ENCODE measurements around the gene WBP2. TPM values are rescaled to one million over a fixed set of nuclear protein-coding genes. Genes with fewer than 3 reads are reported as not detected.
A peak's percentile ranks its signal among the peaks of the same experiment; 100 is the strongest.

WBP2 gene
- total RNA-seq (2013; cell fraction: nucleolus; rRNA removed), result 24.5 and 27.7 TPM in 2 replicates
- total RNA-seq (2014; rRNA removed) (26.0 and 28.4 TPM in 2 replicates), total RNA-seq (2014; rRNA removed; fragmentation: Illumina TruSeq; extraction: Trizol) (11.8 and 12.1 TPM in 2 replicates), total RNA-seq (2021) (53.9 and 56.4 TPM in 2 replicates), polyA plus RNA-seq (2011; rRNA removed) (12.7 and 18.6 TPM in 2 replicates), polyA plus RNA-seq (2014; fragmentation: Illumina TruSeq; extraction: Trizol) (40.8 and 53.4 TPM in 2 replicates), polyA plus RNA-seq (2014; fragmentation: Nextera tagmentation; extraction: Ambion mirVana) (1 to 10 TPM; 1.5 to 3.0 TPM), polyA plus RNA-seq (2014; rRNA removed) (26.6 and 30.9 TPM in 2 replicates), polyA plus RNA-seq (2016; fragmentation: Nextera tagmentation; extraction: Ambion mirVana) (10 to 100 TPM; 49.8 to 57.3 TPM), polyA minus RNA-seq (2011; rRNA and poly(A)+ RNA removed) (20.7 and 21.9 TPM in 2 replicates), Bru-seq, nascent RNA (percentile 77 among the genes with signal in this experiment), BruChase-seq, experiment 1, labeled RNA remaining after a 6-hour chase (percentile 91 among the genes with signal in this experiment), BruChase-seq, experiment 2, labeled RNA remaining after a 2-hour chase (percentile 83 among the genes with signal in this experiment)
- 45.2 TPM for polyA plus RNA-seq (2011; ENCODE audit: low read depth)
- polyA plus RNA-seq (2011; cell fraction: cytosol; rRNA removed), result 18.8 and 21.9 TPM in 2 replicates
- polyA plus RNA-seq (2011; cell fraction: nucleus; rRNA removed), result 60.2 and 65.4 TPM in 2 replicates
- 80.3 and 82.1 TPM in 2 replicates for polyA plus RNA-seq (2012)
- 11.9 and 13.1 TPM in 2 replicates for polyA minus RNA-seq (2011; cell fraction: cytosol; rRNA and poly(A)+ RNA removed)
- 21.2 and 23.5 TPM in 2 replicates for polyA minus RNA-seq (2011; cell fraction: nucleus; rRNA and poly(A)+ RNA removed)
- long read RNA-seq, experiment 1, transcript WBP2-201 (8 exons, 1,944 nt), result major isoform, 23 of 32 reads
- long read RNA-seq, experiment 1, partial matches to known transcripts, result 2 of 32 reads
- long read RNA-seq, experiment 1, other reads (novel, unspliced or antisense), result 5 of 32 reads
- long read RNA-seq, experiment 2, partial matches to known transcripts, result 0 of 1 reads
- long read RNA-seq, experiment 2, other reads (novel, unspliced or antisense), result 0 of 1 reads

GRCh38 chr17:75855310-75856061 lies at the start of gene WBP2:
Gene WBP2, minus strand, starts transcription at chr17:75855335. Its CDS starts 38 bp downstream, at chr17:75855297.
- peaks cover 2 to 3% of the 10 kb centered on the region in 2 experiments; a peak in 2 of 4 replicates for H3K36me3 ChIP-seq (ENCODE audit: control insufficient read depth in 2 of 2, insufficient read depth in 2 of 2, low read length in 1 of 2)
- H3K9ac ChIP-seq (ENCODE audit: control insufficient read depth, insufficient read depth, low read length), result peak within 1 kb of the TSS; percentile 96
- peak within 1 kb of the TSS; percentile 79 for H3K4me3 ChIP-seq
- peak within 1 kb of the TSS; percentile 78 for H2AFZ ChIP-seq (ENCODE audit: control insufficient read depth, low read depth, low read length)
- H3K27ac ChIP-seq (ENCODE audit: control insufficient read depth, insufficient read depth), result peak within 1 kb of the TSS; percentile 93
- peak; percentile 100 for DNase-seq (ENCODE audit: low read depth, low spot score)
- peaks cover 18% of the 10 kb centered on the region for H3K79me2 ChIP-seq (ENCODE audit: control insufficient read depth, insufficient read depth, low read length)
- H3K4me1 ChIP-seq (ENCODE audit: control insufficient read depth, insufficient read depth, low read length), result peaks cover 23% of the 10 kb centered on the region
- RAD21 ChIA-PET (ENCODE audit: unreplicated experiment), result interaction anchor here (0.6 to 3.2 kb wide), 19 partner anchors 11 to 106 kb away, joined by 3 to 32 read pairs (median 5); partner anchors contain the start of genes GALK1, TRIM47, TRIM65 and UNC13D
- WGBS (ENCODE audit: insufficient coverage, insufficient replicate concordance, low lambda C conversion rate, missing lambda C conversion rate), result under 1% methylated on average over 58 of the region's 58 CpGs
- peak; percentile 92 for ATAC-seq
- BruUV-seq (replicated peaks), result TSS peak; percentile 92
- H3K9me3 ChIP-seq (replicated peaks; ENCODE audit: control insufficient read depth, insufficient read depth, low read length), result no peaks in the 10 kb centered on the region
- peak; percentile 100 for FAIRE-seq
- intact Hi-C loops (cut with micrococcal nuclease; ENCODE audit: unreplicated experiment) (loop anchor here (2.0 to 5.0 kb wide), 2 partner anchors 42 to 77 kb away; partner anchors contain the start of gene TRIM65), in situ Hi-C loops (cut with MboI) (no loop called here)
- peak within 1 kb of the TSS; percentile 95 for H3K4me2 ChIP-seq (ENCODE audit: control insufficient read depth, insufficient read depth)
- POLR2A ChIA-PET, result interaction anchor here (0.5 to 5.8 kb wide), 33 partner anchors 8 to 638 kb away, joined by 3 to 42 read pairs (median 4); partner anchors contain the start of genes GALK1, TRIM65, TSEN54 and UNC13D
- no peaks in the 10 kb centered on the region for H4K20me1 ChIP-seq (ENCODE audit: control insufficient read depth, insufficient read depth)
- no peaks in the 10 kb centered on the region for H3K27me3 ChIP-seq (replicated peaks in 1 of 2; ENCODE audit: control insufficient read depth in 2 of 2, insufficient read depth in 2 of 2, low read length in 1 of 2)
- CTCF ChIA-PET, result interaction anchor here (0.6 to 9.4 kb wide), 30 partner anchors 8 to 427 kb away, joined by 3 to 117 read pairs (median 4); partner anchors contain the start of genes GALK1, MRPL38, TRIM47 and TRIM65
- SMC1A ChIA-PET (ENCODE audit: uncharacterized antibody, unreplicated experiment), result interaction anchor here (0.6 to 3.6 kb wide), 19 partner anchors 9 to 826 kb away, joined by 3 to 18 read pairs (median 4); partner anchors contain the start of genes TRIM47, TRIM65 and UNC13D
- TF ChIP-seq IRF4 (IDR thresholded peaks at IDR 0.05; ENCODE audit: low read depth, low read length) (0 out of 2 replicates have a peak, but pooled peaks have one; percentile 44), YY1 (IDR thresholded peaks at IDR 0.05; ENCODE audit: low read depth, low read length) (peak; percentile 76), ZSCAN29 (IDR thresholded peaks at IDR 0.05) (no peak), PKNOX1 (IDR thresholded peaks at IDR 0.05) (peak; percentile 66; the same call in 1 of the 2 replicates), REST (IDR thresholded peaks at IDR 0.05; ENCODE audit: low read depth, low read length) (no peak), MYB (IDR thresholded peaks at IDR 0.05; ENCODE audit: borderline replicate concordance, low read depth, low read length) (no peak), POU2F2 (IDR thresholded peaks at IDR 0.05; ENCODE audit: borderline replicate concordance, low read depth, low read length) (peak; percentile 79; the same call in 2 of the 3 replicates), BHLHE40 (IDR thresholded peaks at IDR 0.05; ENCODE audit: borderline replicate concordance in 1 of 2, low read depth in 2 of 2, low read length in 1 of 2) (peak; percentile 56 to 81; a peak in 2 of 4 replicates), NKRF (conservative IDR thresholded peaks at IDR 0.05) (peak; percentile 88)

Measured in GM12878 (cell line).